ENCODE data around the gene CAB39L.
"Not testable (repeated sequence)": the region's sequence is repeated elsewhere in the genome, so short reads cannot be mapped to it uniquely, and the experiment has no call there.

The CAB39L gene

GRCh38 chr13:49329831-49330545, 113.9 kb downstream of the CAB39L start:
- Mint-ChIP-seq H3K27me3 (no peaks in the 10 kb centered on the region), H3K9me3 (ENCODE audit: low read depth) (no peaks in the 10 kb centered on the region)

GRCh38 chr13:49327145-49327544, 116.7 kb downstream of the CAB39L start:
- not testable (repeated sequence) for H3K9me3 Mint-ChIP-seq (ENCODE audit: low read depth); H3K27ac Mint-ChIP-seq; H3K4me3 Mint-ChIP-seq; H3K27me3 Mint-ChIP-seq; H3K4me1 Mint-ChIP-seq (ENCODE audit: low read depth); H3K36me3 Mint-ChIP-seq

More at GRCh38 chr13:49329831-49330545, 113.9 kb downstream of the CAB39L start:
- H3K36me3 Mint-ChIP-seq, result peaks cover 6% of the 10 kb centered on the region
- no peak overlapping the region for H3K27ac Mint-ChIP-seq
- H3K4me3 Mint-ChIP-seq, result no peak overlapping the region
- H3K4me1 Mint-ChIP-seq (ENCODE audit: low read depth), result no peaks in the 10 kb centered on the region

- no peaks in the 10 kb centered on the region for H3K27me3 Mint-ChIP-seq
- H3K36me3 Mint-ChIP-seq, result no peaks in the 10 kb centered on the region
- H3K27ac Mint-ChIP-seq, result no peak overlapping the region
- H3K4me3 Mint-ChIP-seq, result no peak overlapping the region
- peaks cover 2% of the 10 kb centered on the region for H3K4me1 Mint-ChIP-seq (ENCODE audit: low read depth)
- no peaks in the 10 kb centered on the region for H3K9me3 Mint-ChIP-seq (ENCODE audit: low read depth)
These were observed 117.5 kb downstream of the CAB39L start for GRCh38 chr13:49326222-49326917.

GRCh38 chr13:49323344-49323743, 120.5 kb downstream of the CAB39L start:
- Mint-ChIP-seq H3K4me3 (no peak overlapping the region), H3K36me3 (no peaks in the 10 kb centered on the region), H3K27me3 (no peaks in the 10 kb centered on the region), H3K9me3 (ENCODE audit: low read depth) (no peaks in the 10 kb centered on the region), H3K27ac (no peak overlapping the region), H3K4me1 (ENCODE audit: low read depth) (peaks cover 10% of the 10 kb centered on the region)

GRCh38 chr13:49322702-49323101, 121.2 kb downstream of the CAB39L start:
- Mint-ChIP-seq H3K36me3 (no peaks in the 10 kb centered on the region), H3K27ac (no peak overlapping the region), H3K27me3 (no peaks in the 10 kb centered on the region), H3K4me1 (ENCODE audit: low read depth) (peaks cover 10% of the 10 kb centered on the region), H3K9me3 (ENCODE audit: low read depth) (no peaks in the 10 kb centered on the region), H3K4me3 (no peak overlapping the region)

- H3K27ac Mint-ChIP-seq, result no peak overlapping the region
- H3K27me3 Mint-ChIP-seq, result no peaks in the 10 kb centered on the region
- H3K36me3 Mint-ChIP-seq, result peaks cover 3% of the 10 kb centered on the region
- H3K4me1 Mint-ChIP-seq (ENCODE audit: low read depth), result peaks cover 10% of the 10 kb centered on the region
- H3K4me3 Mint-ChIP-seq, result no peak overlapping the region
- H3K9me3 Mint-ChIP-seq (ENCODE audit: low read depth), result no peaks in the 10 kb centered on the region
These were observed 122.9 kb downstream of the CAB39L start for GRCh38 chr13:49320975-49321374.

GRCh38 chr13:49319951-49320350, 123.9 kb downstream of the CAB39L start:
- no peak overlapping the region for H3K4me3 Mint-ChIP-seq
- H3K27ac Mint-ChIP-seq, result no peak overlapping the region
- no peaks in the 10 kb centered on the region for H3K9me3 Mint-ChIP-seq (ENCODE audit: low read depth)
- H3K4me1 Mint-ChIP-seq (ENCODE audit: low read depth), result peaks cover 10% of the 10 kb centered on the region
- no peaks in the 10 kb centered on the region for H3K27me3 Mint-ChIP-seq
- H3K36me3 Mint-ChIP-seq, result peaks cover 3% of the 10 kb centered on the region

- Mint-ChIP-seq H3K27me3 (no peaks in the 10 kb centered on the region), H3K9me3 (ENCODE audit: low read depth) (no peaks in the 10 kb centered on the region), H3K27ac (no peak overlapping the region), H3K4me1 (ENCODE audit: low read depth) (peaks cover 10% of the 10 kb centered on the region), H3K4me3 (no peak overlapping the region), H3K36me3 (peaks cover 3% of the 10 kb centered on the region)
These were observed 124.3 kb downstream of the CAB39L start for GRCh38 chr13:49319551-49319950.

- Mint-ChIP-seq H3K9me3 (ENCODE audit: low read depth) (no peaks in the 10 kb centered on the region), H3K4me3 (no peak overlapping the region), H3K27ac (no peak overlapping the region), H3K36me3 (peaks cover 6% of the 10 kb centered on the region), H3K27me3 (no peaks in the 10 kb centered on the region), H3K4me1 (ENCODE audit: low read depth) (peaks cover 4% of the 10 kb centered on the region)
These were observed 127.9 kb downstream of the CAB39L start for GRCh38 chr13:49315756-49316482.

- Mint-ChIP-seq H3K27ac (no peak overlapping the region), H3K4me3 (no peak overlapping the region), H3K9me3 (ENCODE audit: low read depth) (no peaks in the 10 kb centered on the region), H3K4me1 (ENCODE audit: low read depth) (no peaks in the 10 kb centered on the region), H3K36me3 (peaks cover 9% of the 10 kb centered on the region), H3K27me3 (no peaks in the 10 kb centered on the region)
These were observed 128.8 kb downstream of the CAB39L start for GRCh38 chr13:49315036-49315565.

GRCh38 chr13:49314344-49314882, 129.5 kb downstream of the CAB39L start:
- Mint-ChIP-seq H3K27ac (no peak overlapping the region), H3K36me3 (peaks cover 9% of the 10 kb centered on the region), H3K9me3 (ENCODE audit: low read depth) (no peaks in the 10 kb centered on the region), H3K4me1 (ENCODE audit: low read depth) (no peaks in the 10 kb centered on the region), H3K27me3 (no peaks in the 10 kb centered on the region), H3K4me3 (no peak overlapping the region)

- H3K9me3 Mint-ChIP-seq (ENCODE audit: low read depth), result no peaks in the 10 kb centered on the region
- no peaks in the 10 kb centered on the region for H3K4me1 Mint-ChIP-seq (ENCODE audit: low read depth)
- H3K4me3 Mint-ChIP-seq, result no peak overlapping the region
- no peak overlapping the region for H3K27ac Mint-ChIP-seq
- H3K27me3 Mint-ChIP-seq, result no peaks in the 10 kb centered on the region
- H3K36me3 Mint-ChIP-seq, result peaks cover 9% of the 10 kb centered on the region
These were observed 132.0 kb downstream of the CAB39L start for GRCh38 chr13:49311816-49312215.

GRCh38 chr13:49310251-49310650, 133.6 kb downstream of the CAB39L start:
- Mint-ChIP-seq H3K36me3 (peaks cover 6% of the 10 kb centered on the region), H3K4me3 (no peak overlapping the region), H3K27me3 (no peaks in the 10 kb centered on the region), H3K27ac (no peak overlapping the region), H3K4me1 (ENCODE audit: low read depth) (no peaks in the 10 kb centered on the region), H3K9me3 (ENCODE audit: low read depth) (no peaks in the 10 kb centered on the region)

GRCh38 chr13:49308921-49309408, 134.9 kb downstream of the CAB39L start:
- Mint-ChIP-seq H3K9me3 (ENCODE audit: low read depth) (no peaks in the 10 kb centered on the region), H3K27me3 (no peaks in the 10 kb centered on the region), H3K4me3 (no peak overlapping the region), H3K4me1 (ENCODE audit: low read depth) (no peaks in the 10 kb centered on the region), H3K36me3 (peaks cover 6% of the 10 kb centered on the region), H3K27ac (no peak overlapping the region)

All from activated naive CD8-positive, alpha-beta T cell (primary cell).